Upper lobe of left lung (tissue), 6 donors: ENCODE data around the gene ST7. TPM values are rescaled to one million over a fixed set of nuclear protein-coding genes. Genes with fewer than 3 reads are reported as not detected.

ENCODE experiments used
- ATAC-seq, 2 donors: fragments of 200-7000 bp; cut with Tn5 transposase; one replicate each; pipeline ENCODE4 v1.9.1; 2022; ENCODE audit warnings: mild to moderate bottlenecking in 2 of 2, moderate library complexity in 2 of 2; ENCODE audit not compliant: low FRiP score in 2 of 2
- DNase-seq, 2 donors: peaks; one replicate each; pipeline ENCODE4 v3.0.0-alpha.2; 2019 to 2020
- H3K27ac ChIP-seq, 4 donors: fragments of 200-600 bp; sonication (generic); one replicate each; pipeline ENCODE4 v1.5.1; 2016 to 2019
- H3K27me3 ChIP-seq, 4 donors: fragments of 200-600 bp; sonication (generic); one replicate each; pipeline ENCODE4 v1.5.1; 2017 to 2019
- H3K36me3 ChIP-seq, 4 donors: fragments of 200-600 bp; sonication (generic); one replicate each; pipeline ENCODE4 v1.5.1; 2016 to 2019
- H3K4me1 ChIP-seq, 4 donors: fragments of 200-600 bp; sonication (generic); one replicate each; pipeline ENCODE4 v1.5.1; 2018 to 2019
- H3K4me3 ChIP-seq, 4 donors: fragments of 200-600 bp; sonication (generic); one replicate each; pipeline ENCODE4 v1.5.1; 2017 to 2019; ENCODE audit warnings: mild to moderate bottlenecking in 2 of 4, moderate library complexity in 1 of 4
- H3K9me3 ChIP-seq, 4 donors: fragments of 200-600 bp; sonication (generic); one replicate each; pipeline ENCODE4 v1.5.1; 2018 to 2019
- CTCF ChIP-seq, 6 experiments: fragments of 450-650 bp in 4 of 6; fragments of 200-600 bp in 2 of 6; sonication (generic) in 2 of 6; IDR thresholded peaks; one replicate each; pipeline ENCODE4 v1.5.1; 2016 to 2019; ENCODE audit warnings: antibody characterized with exemption in 6 of 6
- EP300 ChIP-seq, 4 donors: sonication (generic); formaldehyde crosslinking; IDR thresholded peaks; one replicate each; pipeline ENCODE4 v1.5.1; 2017; ENCODE audit warnings: antibody characterized with exemption in 4 of 4, control low read depth in 2 of 4
- POLR2A ChIP-seq, 4 donors: fragments of 450-650 bp; IDR thresholded peaks; one replicate each; pipeline ENCODE4 v1.5.1; 2016 to 2017; ENCODE audit warnings: antibody characterized with exemption in 4 of 4, mild to moderate bottlenecking in 2 of 4
- POLR2AphosphoS5 ChIP-seq, 2 donors: sonication (generic); formaldehyde crosslinking; IDR thresholded peaks; one replicate each; pipeline ENCODE4 v1.5.1; 2017; ENCODE audit warnings: antibody characterized with exemption in 2 of 2
- WGBS, 2 donors: methylation state at CpG; one replicate each; pipeline ENCODE4 v1.1.5; 2017 to 2018; 5-methylcytosine and 5-hydroxymethylcytosine counted together
- total RNA-seq, 6 donors: library from RNA; depleted of rRNA in 4 of 6; stranded (reverse); fragments of >200 nt in 4 of 6; gene quantifications; one replicate each; pipeline versions ENCODE4 v1.1.0 to v1.2.1, GENCODE V29; 2016 to 2021
- donor health status: DM: no; HTN: no; CAD: no; lungs with moderate emphysema.
- donor health status: DM: no; HTN: yes; CAD: no; lungs with severe emphysema.

Gene ST7
- total RNA-seq, 6 donors from 2014 or later, result 36.0 to 135 (median 73.4) TPM

GRCh38 chr7:116979430-116979829 is 26.1 kb downstream of the ST7 start:
- Histone ChIP-seq H3K9me3 (no peaks in the 10 kb centered on the region), H3K27me3 (no peaks in the 10 kb centered on the region), H3K36me3 (no peaks in the 10 kb centered on the region), H3K4me3 (no peak overlapping the region), H3K4me1 (peaks cover 0 to 5% (median 3%) of the 10 kb centered on the region in 4 donors), H3K27ac (no peak overlapping the region)
- DNase-seq (no peak), ATAC-seq (no peak)
- WGBS, 2 donors, result 86 to 88% methylated on average over 3 of the region's 3 CpGs
- no peak for TF ChIP-seq EP300 (IDR thresholded peaks at IDR 0.05)
- no peak for TF ChIP-seq POLR2A (IDR thresholded peaks at IDR 0.05)
- TF ChIP-seq POLR2AphosphoS5 (IDR thresholded peaks at IDR 0.05), result no peak
- TF ChIP-seq CTCF (IDR thresholded peaks at IDR 0.05), result no peak

- WGBS, 2 donors, result 85 to 89% methylated on average over 4 of the region's 4 CpGs
- TF ChIP-seq POLR2A (IDR thresholded peaks at IDR 0.05) (no peak), EP300 (IDR thresholded peaks at IDR 0.05) (no peak), CTCF (IDR thresholded peaks at IDR 0.05) (no peak), POLR2AphosphoS5 (IDR thresholded peaks at IDR 0.05) (no peak)
- H3K9me3 ChIP-seq, result no peaks in the 10 kb centered on the region
- H3K4me1 ChIP-seq, result peaks cover 0 to 5% (median 3%) of the 10 kb centered on the region in 4 donors
- no peak overlapping the region for H3K27ac ChIP-seq
- H3K36me3 ChIP-seq, result no peaks in the 10 kb centered on the region
- no peaks in the 10 kb centered on the region for H3K27me3 ChIP-seq
- H3K4me3 ChIP-seq, result no peak overlapping the region
- ATAC-seq (no peak), DNase-seq (no peak)
Observed at GRCh38 chr7:116980354-116980753, 27.1 kb downstream of the ST7 start.

- ATAC-seq (no peak), DNase-seq (no peak)
- Histone ChIP-seq H3K4me3 (no peak overlapping the region), H3K36me3 (no peaks in the 10 kb centered on the region), H3K4me1 (peaks cover 0 to 4% (median 3%) of the 10 kb centered on the region in 4 donors), H3K27ac (no peak overlapping the region), H3K27me3 (no peaks in the 10 kb centered on the region), H3K9me3 (no peaks in the 10 kb centered on the region)
- TF ChIP-seq POLR2AphosphoS5 (IDR thresholded peaks at IDR 0.05) (no peak), EP300 (IDR thresholded peaks at IDR 0.05) (no peak), CTCF (IDR thresholded peaks at IDR 0.05) (no peak), POLR2A (IDR thresholded peaks at IDR 0.05) (no peak)
- WGBS, 2 donors, result 74 to 78% methylated on average over 2 of the region's 2 CpGs
Observed at GRCh38 chr7:116981939-116982338, 28.6 kb downstream of the ST7 start.

GRCh38 chr7:116984511-116984910 is 31.2 kb downstream of the ST7 start:
- H3K4me3 ChIP-seq, result no peak overlapping the region
- H3K36me3 ChIP-seq, result no peaks in the 10 kb centered on the region
- TF ChIP-seq POLR2AphosphoS5 (IDR thresholded peaks at IDR 0.05) (no peak), CTCF (IDR thresholded peaks at IDR 0.05) (no peak), EP300 (IDR thresholded peaks at IDR 0.05) (no peak), POLR2A (IDR thresholded peaks at IDR 0.05) (no peak)
- 73 to 77% methylated on average over 2 of the region's 2 CpGs for WGBS, 2 donors
- ATAC-seq (no peak), DNase-seq (no peak)
- H3K4me1 ChIP-seq, result no peaks in the 10 kb centered on the region
- no peaks in the 10 kb centered on the region for H3K27me3 ChIP-seq
- no peaks in the 10 kb centered on the region for H3K9me3 ChIP-seq
- no peak overlapping the region for H3K27ac ChIP-seq

GRCh38 chr7:116984917-116985316 is 31.6 kb downstream of the ST7 start:
- ATAC-seq (peak in 1 of 2 donors; percentile 64), DNase-seq (no peak)
- no peak overlapping the region for H3K4me3 ChIP-seq
- TF ChIP-seq POLR2A (IDR thresholded peaks at IDR 0.05) (no peak), CTCF (IDR thresholded peaks at IDR 0.05) (peak; percentile 19 to 60 (median 57)), POLR2AphosphoS5 (IDR thresholded peaks at IDR 0.05) (no peak), EP300 (IDR thresholded peaks at IDR 0.05) (no peak)
- no peaks in the 10 kb centered on the region for H3K27me3 ChIP-seq
- no peaks in the 10 kb centered on the region for H3K4me1 ChIP-seq
- no peaks in the 10 kb centered on the region for H3K9me3 ChIP-seq
- H3K36me3 ChIP-seq, result no peaks in the 10 kb centered on the region
- H3K27ac ChIP-seq, result no peak overlapping the region
- 71 to 76% methylated on average over 2 of the region's 2 CpGs for WGBS, 2 donors
